Astrocyte of the cerebellum (primary cell): ENCODE results near the gene CTPS1.
A peak's percentile ranks its signal among the peaks of the same experiment; 100 is the strongest.

Experiments
- DNase-seq: peaks from one replicate; pipeline ENCODE4 v3.0.0-alpha.2; 2011; ENCODE audit warnings: low read depth
- H3K4me3 ChIP-seq: 2 replicates; pipeline ENCODE4 v1.5.1; 2011; ENCODE audit warnings: mild to moderate bottlenecking, low read depth, low read length, moderate library complexity
- CTCF ChIP-seq: IDR thresholded peaks from 2 replicates; pipeline ENCODE4 v1.5.1; 2012; ENCODE audit warnings: low read length, low read depth, moderate library complexity, mild to moderate bottlenecking; ENCODE audit errors: missing control alignments
- in situ Hi-C: cut with HindIII; loops from 2 replicates; pipeline ENCODE4 v1.10.0; 2017; ENCODE audit warnings: low sequenced_read_pairs

CTPS1 gene

DNA sequence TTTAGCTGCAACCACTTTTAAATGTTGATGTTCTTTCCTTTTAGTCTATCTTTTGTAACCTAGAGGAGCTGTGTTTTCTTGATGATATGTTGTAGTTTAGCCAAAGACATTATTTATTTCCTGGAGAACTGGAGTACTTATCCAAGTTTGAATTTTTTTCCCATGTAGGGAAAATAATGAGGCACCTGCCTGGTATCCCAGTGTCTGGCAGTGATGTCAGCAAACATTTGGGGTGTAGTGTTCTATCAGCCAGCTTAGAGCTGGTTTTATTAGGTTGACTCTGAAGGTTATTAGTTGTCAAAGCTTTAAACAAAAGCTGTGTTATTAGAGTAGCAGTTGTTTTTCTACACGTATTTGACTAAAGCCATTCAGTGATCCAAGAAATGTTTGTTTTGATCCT, 3.2 kb downstream of the CTPS1 start:
- no peak for DNase-seq
- H3K4me3 ChIP-seq: no peak overlapping the region
- TF ChIP-seq CTCF: no peak
- in situ Hi-C loops: no loop called here

DNA sequence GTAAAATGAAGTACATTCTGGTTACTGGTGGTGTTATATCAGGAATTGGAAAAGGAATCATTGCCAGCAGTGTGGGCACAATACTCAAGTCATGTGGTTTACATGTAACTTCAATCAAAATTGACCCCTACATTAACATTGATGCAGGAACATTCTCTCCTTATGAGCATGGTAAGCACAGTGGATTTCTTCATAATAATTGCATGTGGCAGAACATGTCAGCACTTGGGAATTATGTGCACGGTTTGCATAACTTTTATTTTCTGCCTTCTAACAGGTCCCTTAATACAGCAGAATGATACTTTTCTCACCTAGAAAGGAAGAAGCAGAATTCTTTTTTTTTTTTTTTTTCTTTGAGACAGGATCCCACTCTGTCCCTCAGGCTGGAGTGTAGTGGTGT, 3.8 kb downstream of the CTPS1 start:
- DNase-seq: no peak
- in situ Hi-C loops: no loop called here
- H3K4me3 ChIP-seq: no peak overlapping the region
- no peak for TF ChIP-seq CTCF

DNA sequence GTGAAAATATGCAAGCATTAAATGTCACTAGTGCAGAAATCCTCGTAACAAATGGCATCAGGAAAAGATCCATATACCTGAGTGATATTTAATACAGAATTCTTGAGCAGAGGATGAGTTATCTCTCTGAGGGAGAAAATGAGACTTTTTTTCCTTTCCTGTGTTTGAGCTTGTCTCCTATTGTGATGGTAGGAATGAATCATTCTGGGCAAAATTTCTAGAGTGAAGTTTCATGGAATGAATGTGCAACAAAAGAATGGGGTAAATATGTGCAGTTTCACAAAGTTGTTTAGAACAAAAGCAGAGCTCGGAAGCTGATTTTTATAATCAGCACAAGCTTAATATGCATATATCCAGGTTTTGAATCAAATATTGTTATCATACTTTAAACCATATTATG, 4.6 kb downstream of the CTPS1 start:
- H3K4me3 ChIP-seq: no peak overlapping the region
- in situ Hi-C loops: no loop called here
- no peak for TF ChIP-seq CTCF
- DNase-seq: peak; percentile 42

DNA sequence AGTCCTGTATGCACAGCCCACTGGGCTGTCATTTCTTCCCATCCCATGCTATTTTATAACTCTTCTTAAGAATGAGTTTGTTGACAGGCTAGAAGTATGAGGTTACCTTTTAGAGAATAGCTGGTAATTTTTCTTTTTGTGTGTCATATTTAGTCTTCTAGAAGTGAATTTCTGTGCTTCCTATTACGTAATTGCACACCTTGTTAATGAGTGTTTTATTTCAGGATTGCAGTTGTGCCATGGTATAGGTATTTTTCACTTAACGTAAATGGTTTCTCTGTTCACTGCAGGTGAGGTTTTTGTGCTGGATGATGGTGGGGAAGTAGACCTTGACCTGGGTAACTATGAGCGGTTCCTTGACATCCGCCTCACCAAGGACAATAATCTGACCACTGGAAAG, 5.0 kb downstream of the CTPS1 start:
- TF ChIP-seq CTCF: no peak

GRCh38 chr1:40985161-40985560, 5.7 kb downstream of the CTPS1 start:
- H3K4me3 ChIP-seq: no peak overlapping the region
- DNase-seq: no peak
- no peak for TF ChIP-seq CTCF
- in situ Hi-C loops: no loop called here

More for the DNA sequence above, 5.0 kb downstream of the CTPS1 start:
- DNase-seq: no peak
- no peak overlapping the region for H3K4me3 ChIP-seq
- in situ Hi-C loops: no loop called here

- in situ Hi-C loops: no loop called here
- H3K4me3 ChIP-seq: no peak overlapping the region
Measured at GRCh38 chr1:40985875-40986274, 6.4 kb downstream of the CTPS1 start.

More at GRCh38 chr1:40985875-40986274, 6.4 kb downstream of the CTPS1 start:
- no peak for TF ChIP-seq CTCF
- no peak for DNase-seq
